KOPT-K1 (cell line): ENCODE results near the gene PLEKHA6.
A peak's percentile ranks its signal among the peaks of the same experiment; 100 is the strongest.
"Not testable (repeated sequence)": the region's sequence is repeated elsewhere in the genome, so short reads cannot be mapped to it uniquely, and the experiment has no call there.

Experiments
- H3K27ac ChIP-seq: fragments of 200-600 bp; sonication (generic); 2 replicates; pipeline ENCODE4 v1.5.1; 2016; ENCODE audit warnings: antibody characterized with exemption, mild to moderate bottlenecking, low read depth, low read length; ENCODE audit not compliant: poor library complexity, severe bottlenecking
- H3K36me3 ChIP-seq: fragments of 200-600 bp; sonication (generic); 2 replicates; pipeline ENCODE4 v1.5.1; 2017; ENCODE audit warnings: antibody characterized with exemption, mild to moderate bottlenecking, low read length, moderate library complexity; ENCODE audit not compliant: insufficient read depth
- H3K9me3 ChIP-seq: fragments of 200-600 bp; sonication (generic); 2 replicates; pipeline ENCODE4 v1.5.1; 2017; ENCODE audit warnings: antibody characterized with exemption, low read length, mild to moderate bottlenecking; ENCODE audit not compliant: insufficient read depth, poor library complexity, severe bottlenecking

PLEKHA6 gene

DNA sequence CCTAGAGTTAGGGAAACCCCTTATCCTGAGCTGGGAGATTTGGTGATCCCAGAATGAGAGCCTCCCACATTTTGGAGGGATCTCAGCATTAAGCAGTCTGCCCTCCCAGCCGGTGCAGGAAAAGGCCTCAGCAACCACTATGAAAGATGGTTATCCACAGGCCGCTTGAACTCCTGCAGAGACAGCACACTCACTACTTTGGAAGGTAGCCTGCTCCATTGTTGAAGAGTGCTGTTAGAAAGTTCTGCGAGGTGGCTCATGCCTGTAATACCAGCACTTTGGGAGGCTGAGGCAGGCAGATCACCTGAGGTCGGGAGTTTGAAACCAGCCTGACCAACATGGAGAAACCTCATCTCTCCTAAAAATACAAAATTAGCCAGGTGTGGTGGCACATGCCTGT is 48.8 kb downstream of the PLEKHA6 start:
- H3K27ac ChIP-seq, H3K9me3 ChIP-seq: not testable (repeated sequence)

GRCh38 chr1:204308023-204308628 is 51.6 kb downstream of the PLEKHA6 start:
- Histone ChIP-seq H3K36me3 (no peaks in the 10 kb centered on the region), H3K9me3 (no peaks in the 10 kb centered on the region), H3K27ac (no peak overlapping the region)

More for the DNA sequence above, 48.8 kb downstream of the PLEKHA6 start:
- not testable (repeated sequence) for H3K36me3 ChIP-seq

- H3K36me3 ChIP-seq = no peaks in the 10 kb centered on the region
- H3K9me3 ChIP-seq = no peaks in the 10 kb centered on the region
- H3K27ac ChIP-seq = no peak overlapping the region
Measured at GRCh38 chr1:204307334-204307883, 52.3 kb downstream of the PLEKHA6 start.

- H3K9me3 ChIP-seq = no peaks in the 10 kb centered on the region
- H3K36me3 ChIP-seq = no peaks in the 10 kb centered on the region
- no peak overlapping the region for H3K27ac ChIP-seq
Measured at GRCh38 chr1:204306076-204306475, 53.7 kb downstream of the PLEKHA6 start.

- Histone ChIP-seq H3K9me3 (no peaks in the 10 kb centered on the region), H3K36me3 (no peaks in the 10 kb centered on the region), H3K27ac (no peak overlapping the region)
Measured at GRCh38 chr1:204304067-204304466, 55.7 kb downstream of the PLEKHA6 start.

GRCh38 chr1:204302769-204303168 is 57.0 kb downstream of the PLEKHA6 start:
- no peak overlapping the region for H3K27ac ChIP-seq
- no peaks in the 10 kb centered on the region for H3K9me3 ChIP-seq
- H3K36me3 ChIP-seq = no peaks in the 10 kb centered on the region

DNA sequence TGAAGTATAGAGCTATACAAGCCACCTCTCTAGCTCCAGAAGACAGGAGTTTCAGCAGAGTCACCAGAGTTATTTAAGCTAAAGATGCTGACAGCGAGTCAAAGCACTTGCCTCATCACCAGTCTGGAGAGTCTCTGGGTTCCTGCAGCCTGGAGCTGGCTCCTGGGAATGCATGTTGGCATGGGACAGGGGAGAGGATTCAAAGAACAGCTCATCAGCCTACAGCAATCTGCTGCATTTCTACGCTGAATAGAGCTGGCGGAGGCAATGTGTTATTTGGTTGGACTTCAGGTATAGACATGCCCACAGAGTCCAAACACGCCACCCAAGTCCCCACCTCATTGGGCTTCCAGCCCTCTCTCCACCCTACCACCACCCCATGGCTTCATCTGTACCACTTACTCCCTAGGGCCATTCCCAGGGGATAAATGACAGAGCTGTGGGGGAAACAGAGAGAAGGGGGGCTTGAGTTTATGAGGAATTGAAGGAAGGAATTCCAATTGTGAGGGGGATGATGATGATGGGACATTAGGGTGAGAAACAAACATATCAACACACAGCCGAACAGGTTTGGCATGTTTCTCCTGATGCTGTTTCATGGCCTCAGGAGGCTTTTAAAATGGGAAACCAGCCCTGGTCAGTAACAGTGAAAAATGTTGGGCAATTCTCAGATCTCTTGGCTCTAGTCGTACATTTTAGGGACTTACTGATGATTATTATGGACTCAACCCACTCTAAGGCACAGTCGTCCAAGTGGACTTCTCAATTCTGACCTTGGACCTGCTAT is 58.4 kb downstream of the PLEKHA6 start:
- Histone ChIP-seq H3K27ac (no peak overlapping the region), H3K9me3 (no peaks in the 10 kb centered on the region), H3K36me3 (no peaks in the 10 kb centered on the region)

GRCh38 chr1:204299814-204300365 is 59.8 kb downstream of the PLEKHA6 start:
- Histone ChIP-seq H3K36me3 (no peaks in the 10 kb centered on the region), H3K27ac (no peak overlapping the region), H3K9me3 (no peaks in the 10 kb centered on the region)

GRCh38 chr1:204296431-204296988 is 63.2 kb downstream of the PLEKHA6 start:
- no peaks in the 10 kb centered on the region for H3K36me3 ChIP-seq
- no peaks in the 10 kb centered on the region for H3K9me3 ChIP-seq
- H3K27ac ChIP-seq = no peak overlapping the region

- H3K36me3 ChIP-seq = no peaks in the 10 kb centered on the region
- H3K27ac ChIP-seq = peak overlapping the region; percentile 13
Measured at GRCh38 chr1:204295671-204296070, 64.1 kb downstream of the PLEKHA6 start.

GRCh38 chr1:204294357-204294756 is 65.4 kb downstream of the PLEKHA6 start:
- H3K36me3 ChIP-seq = no peaks in the 10 kb centered on the region
- H3K27ac ChIP-seq = no peak overlapping the region
- H3K9me3 ChIP-seq = peaks cover 5% of the 10 kb centered on the region

More at GRCh38 chr1:204295671-204296070, 64.1 kb downstream of the PLEKHA6 start:
- peaks cover 5% of the 10 kb centered on the region for H3K9me3 ChIP-seq

GRCh38 chr1:204293605-204294337 is 66.0 kb downstream of the PLEKHA6 start:
- Histone ChIP-seq H3K27ac (no peak overlapping the region), H3K9me3 (peaks cover 5% of the 10 kb centered on the region), H3K36me3 (no peaks in the 10 kb centered on the region)

GRCh38 chr1:204292740-204293139 is 67.0 kb downstream of the PLEKHA6 start:
- H3K27ac ChIP-seq = no peak overlapping the region
- no peaks in the 10 kb centered on the region for H3K36me3 ChIP-seq
- peaks cover 5% of the 10 kb centered on the region for H3K9me3 ChIP-seq

GRCh38 chr1:204289280-204289679 is 70.4 kb downstream of the PLEKHA6 start:
- Histone ChIP-seq H3K36me3 (no peaks in the 10 kb centered on the region), H3K27ac (no peak overlapping the region), H3K9me3 (peaks cover 5% of the 10 kb centered on the region)
